UCSD-AML1 (cell line): ENCODE data around the gene SGPP1.
"Not testable (repeated sequence)": the region's sequence is repeated elsewhere in the genome, so short reads cannot be mapped to it uniquely, and the experiment has no call there.

Experiments
- DNase-seq: peaks from one replicate; lab custom pipeline; 2025; ENCODE audit not compliant: unreplicated experiment; lab: John Stamatoyannopoulos, UW

SGPP1 gene

DNA sequence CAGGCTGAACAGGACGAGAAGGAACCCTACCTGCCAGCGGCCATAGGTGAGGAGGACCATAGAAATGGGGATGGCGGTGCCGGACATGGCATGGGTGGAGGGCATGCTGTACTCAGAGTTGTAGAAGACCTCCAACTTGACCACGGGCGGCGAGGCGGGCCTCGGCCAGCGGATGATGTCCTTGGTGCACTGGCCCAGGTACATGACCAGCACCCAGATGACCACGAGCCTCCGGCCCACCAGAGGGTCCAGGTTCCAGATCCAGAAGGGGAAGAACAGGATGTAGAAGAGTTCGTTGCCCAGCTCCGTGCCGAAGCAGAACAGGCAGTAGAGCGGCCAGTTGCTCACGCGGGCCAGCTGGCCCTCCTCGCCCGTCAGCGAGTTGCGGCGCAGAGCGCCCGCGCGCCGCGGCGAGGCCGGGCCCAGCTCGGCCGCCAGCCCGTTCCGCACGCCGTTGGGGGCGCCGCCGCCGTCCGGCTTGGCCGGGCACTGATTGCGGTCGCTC lies 582 bp downstream of the SGPP1 start:
- DNase-seq: peak; percentile 24

DNA sequence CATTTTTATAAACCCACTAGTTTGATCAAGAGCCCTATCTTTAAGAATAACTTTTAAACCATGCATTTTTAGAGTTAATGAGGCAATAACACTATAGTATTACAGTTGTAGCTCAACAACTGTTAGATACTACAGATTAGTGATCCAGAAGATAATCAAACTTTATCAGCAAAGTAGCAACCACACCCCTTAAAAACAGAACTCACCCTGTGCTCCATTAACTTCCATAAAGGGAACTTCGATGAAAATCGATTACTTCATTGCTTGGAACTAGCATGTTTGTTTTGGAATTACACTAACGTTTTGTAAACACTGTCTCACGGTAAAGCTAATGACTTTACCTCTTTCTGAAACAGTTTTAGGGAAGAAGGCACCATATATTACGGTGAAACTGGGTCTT lies 1.4 kb downstream of the SGPP1 start:
- no peak for DNase-seq

DNA sequence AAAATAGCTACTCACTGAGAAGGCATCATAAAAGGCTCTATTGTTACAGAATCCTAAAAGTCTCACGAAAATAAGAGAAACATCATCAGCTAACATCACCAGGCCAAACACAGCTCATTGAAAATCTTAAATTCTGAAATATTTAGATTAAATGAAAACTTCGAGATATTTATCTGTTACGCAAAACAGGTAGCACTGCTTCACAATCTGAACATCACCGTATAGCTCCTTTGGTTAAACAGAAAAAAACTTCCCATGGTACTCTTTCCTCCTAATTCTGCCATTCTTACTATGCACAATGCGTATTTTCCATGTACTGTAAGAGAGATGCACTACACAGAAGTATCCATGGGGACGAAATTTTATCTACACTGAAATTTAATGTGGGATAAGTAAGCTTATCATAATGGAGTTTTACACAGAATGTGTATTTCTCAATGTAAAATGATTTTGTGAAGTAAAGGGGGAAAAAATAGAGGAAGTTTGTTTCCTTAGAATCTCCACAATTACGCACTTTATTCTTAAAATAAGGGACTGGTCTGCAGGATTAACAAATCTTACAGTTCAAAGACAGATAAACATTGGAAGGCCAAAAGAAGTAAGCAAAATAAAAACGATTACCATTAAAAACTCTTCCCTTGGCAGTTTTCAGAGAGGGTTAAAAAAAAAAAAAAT lies 1.9 kb downstream of the SGPP1 start:
- DNase-seq: no peak

DNA sequence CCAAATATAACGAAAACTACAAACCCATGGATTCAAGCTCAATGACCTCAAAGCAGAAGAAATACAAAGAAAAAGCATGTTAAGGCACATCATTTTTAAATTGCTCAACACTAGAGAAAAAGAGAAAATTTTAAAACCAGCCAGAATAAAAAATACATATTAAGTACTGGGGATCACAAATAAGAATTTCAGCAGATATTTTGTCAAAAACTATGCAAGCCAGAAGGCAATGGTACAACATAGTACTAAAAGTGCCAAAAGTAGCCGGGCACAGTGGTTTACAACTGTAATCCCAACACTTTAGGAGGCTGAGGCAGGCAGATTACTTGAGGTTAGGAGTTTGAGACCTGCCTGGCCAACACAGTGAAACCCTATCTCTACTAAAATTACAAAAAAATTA lies 10.2 kb downstream of the SGPP1 start:
- DNase-seq: no peak

DNA sequence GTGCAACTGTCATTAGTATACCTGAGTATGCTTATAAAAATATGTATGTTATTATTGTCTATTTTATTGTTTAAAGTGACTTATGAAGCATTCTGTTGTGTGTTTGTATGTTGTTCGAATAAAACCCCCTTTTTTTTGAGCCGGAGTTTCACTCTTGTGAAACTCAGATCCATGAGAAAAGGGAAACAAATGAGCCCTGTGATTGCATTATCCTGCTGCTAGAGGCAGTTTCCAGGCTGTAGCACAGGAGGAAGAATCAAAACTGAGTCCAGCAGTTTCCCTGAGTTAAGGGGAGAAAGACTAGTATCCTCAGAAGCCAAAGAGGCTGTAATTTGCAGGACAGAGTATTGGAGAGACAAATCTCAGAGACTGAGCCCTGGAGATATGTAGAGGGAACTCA lies 12.5 kb downstream of the SGPP1 start:
- no peak for DNase-seq

DNA sequence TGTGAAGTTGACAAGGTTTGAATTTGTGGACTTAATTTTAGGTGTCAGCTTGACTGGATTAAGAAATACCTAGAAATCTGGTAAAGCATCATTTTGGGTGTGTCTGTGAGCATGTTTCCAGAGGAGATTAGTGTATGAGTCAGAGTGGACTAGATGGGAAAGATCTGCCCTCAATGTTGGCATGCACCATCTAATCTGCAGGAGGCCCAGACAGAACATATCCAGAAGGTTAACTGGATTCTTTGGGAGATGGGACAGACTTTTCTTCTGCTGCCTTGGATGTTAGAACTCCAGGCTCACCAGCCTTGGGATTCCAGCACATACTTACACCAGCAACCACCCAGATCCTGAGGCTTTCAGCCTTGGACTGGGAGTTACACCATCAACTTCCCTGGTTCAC lies 14.1 kb downstream of the SGPP1 start:
- DNase-seq: no peak

DNA sequence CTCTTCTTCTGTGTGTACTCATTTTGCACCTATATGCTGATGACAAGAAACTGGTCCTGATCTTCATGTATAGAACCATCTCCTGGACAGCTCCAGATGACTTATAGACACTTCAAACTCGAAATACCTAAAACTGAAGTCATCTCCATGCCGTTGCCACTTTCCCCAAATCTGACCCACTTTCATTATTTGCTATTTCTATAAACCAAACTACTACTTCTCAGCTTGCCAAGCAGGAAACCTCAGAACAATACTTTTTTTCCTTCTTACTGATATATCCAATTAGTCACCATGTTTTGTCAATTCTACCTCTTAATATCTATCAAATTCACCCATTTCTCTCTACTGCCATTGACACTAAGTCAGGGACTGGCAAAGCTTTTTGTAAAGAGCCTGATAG lies 14.8 kb downstream of the SGPP1 start:
- no peak for DNase-seq

DNA sequence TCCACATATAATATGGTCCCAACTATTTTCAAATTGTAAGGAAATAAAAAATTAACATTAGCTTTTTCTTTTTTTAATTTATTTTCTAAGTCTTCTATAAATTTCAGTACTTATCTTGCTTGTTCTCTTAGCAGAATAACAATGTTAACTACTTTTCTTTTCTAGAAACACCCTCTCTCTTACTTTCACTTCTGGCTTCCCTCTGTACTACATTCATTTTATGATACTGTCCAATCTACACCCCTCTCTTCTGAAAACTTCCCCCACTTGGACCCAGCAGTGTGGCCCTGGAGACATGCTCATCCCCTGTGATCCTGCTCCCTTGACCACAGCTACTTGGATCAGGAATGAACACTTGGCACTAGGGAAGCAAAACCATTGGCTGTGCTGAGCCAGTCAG lies 15.7 kb downstream of the SGPP1 start:
- DNase-seq: no peak

DNA sequence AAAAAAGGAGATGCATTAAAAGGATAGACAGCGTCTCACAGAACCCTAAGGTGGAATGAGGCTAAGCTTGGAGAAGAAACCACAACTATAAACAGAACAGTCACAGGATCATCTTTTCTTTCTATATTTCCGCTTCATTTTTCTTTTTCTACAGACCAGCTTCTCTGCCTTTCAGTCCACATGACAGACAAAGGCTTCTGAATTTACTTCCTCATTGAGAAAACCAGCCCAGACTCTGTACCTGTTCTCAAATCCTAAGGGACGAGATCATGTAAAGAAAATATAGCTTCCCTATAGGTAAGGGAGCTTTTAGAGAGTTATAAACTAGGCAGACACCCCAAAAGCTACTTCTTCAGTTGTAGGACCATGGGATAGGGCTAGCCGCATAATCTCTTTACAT lies 17.4 kb downstream of the SGPP1 start:
- no peak for DNase-seq

DNA sequence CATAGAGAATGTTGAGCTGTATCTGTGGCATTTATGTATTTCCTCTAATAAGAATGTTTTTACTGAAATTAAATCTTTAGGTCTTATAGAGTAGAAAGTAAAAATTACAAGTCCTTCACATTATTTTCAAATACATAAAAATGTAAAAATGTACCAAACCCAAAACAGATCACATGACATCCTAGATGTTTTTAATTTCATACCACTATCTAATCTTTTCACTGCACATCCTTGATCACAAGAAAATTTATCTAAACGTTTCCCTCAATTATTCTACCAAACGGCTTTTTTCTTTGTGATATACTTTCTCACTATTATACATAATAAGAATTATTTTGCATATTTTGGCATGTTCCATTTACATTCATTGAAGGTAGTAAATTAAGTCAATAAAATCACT lies 18.3 kb downstream of the SGPP1 start:
- no peak for DNase-seq

DNA sequence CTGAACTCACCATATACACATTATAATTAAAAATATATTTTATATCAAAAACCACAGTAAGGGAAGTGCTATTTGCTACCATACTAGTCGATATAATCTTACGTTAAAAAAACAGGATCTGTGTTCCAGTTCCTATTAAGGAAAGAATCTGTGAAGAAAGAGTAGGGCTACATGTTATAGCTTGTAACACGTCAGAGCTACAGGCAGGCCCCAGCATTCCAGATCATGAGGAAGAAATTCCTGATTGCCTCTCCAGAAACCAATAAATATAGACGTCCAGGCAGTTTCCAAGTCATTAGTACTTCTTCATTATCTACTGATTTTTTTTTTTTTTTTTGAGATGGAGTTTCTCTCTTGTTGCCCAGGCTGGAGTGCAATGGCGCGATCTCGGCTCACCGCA lies 20.6 kb downstream of the SGPP1 start:
- DNase-seq: no peak

DNA sequence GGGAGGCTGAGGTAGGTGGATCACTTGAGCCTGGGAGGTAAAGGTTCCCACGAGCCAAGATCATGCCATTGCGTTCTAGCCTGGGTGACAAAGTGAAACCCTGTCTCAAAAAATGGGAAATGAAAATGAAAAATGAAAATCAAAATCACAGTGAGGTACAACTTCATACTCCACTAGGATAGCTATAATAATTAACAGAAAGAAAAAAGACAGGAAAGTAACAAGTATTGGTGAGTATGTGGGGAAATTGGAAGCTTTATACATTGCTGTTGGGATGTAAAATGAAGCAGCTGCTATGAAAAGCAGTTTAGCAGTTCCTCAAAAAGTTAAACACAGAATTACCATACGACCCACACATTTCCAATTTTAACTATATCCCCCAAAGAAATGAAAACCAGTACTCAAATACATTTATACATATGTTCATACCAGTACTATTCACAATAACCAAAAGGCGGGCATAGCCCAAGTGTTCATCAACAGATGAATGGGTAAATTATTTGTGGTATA lies 22.2 kb downstream of the SGPP1 start:
- no peak for DNase-seq

DNA sequence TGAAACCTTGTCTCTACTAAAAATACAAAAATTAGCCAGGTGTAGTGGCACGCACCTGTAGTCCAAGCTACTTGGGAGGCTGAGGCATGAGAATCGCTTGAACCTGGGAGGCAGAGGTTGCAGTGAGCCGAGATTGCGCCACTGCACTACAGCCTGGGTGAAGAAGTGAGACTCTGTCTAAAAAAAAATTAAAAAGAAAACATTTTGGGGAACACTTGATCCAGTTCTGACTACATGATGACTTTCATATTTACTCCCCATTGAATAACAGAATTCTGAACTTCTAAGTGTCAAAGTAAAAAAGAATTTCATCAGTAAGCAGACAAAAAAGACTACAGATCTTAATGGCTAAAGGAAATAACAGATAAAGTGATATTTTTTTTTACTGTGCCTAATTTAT lies 25.3 kb downstream of the SGPP1 start:
- not testable (repeated sequence) for DNase-seq

DNA sequence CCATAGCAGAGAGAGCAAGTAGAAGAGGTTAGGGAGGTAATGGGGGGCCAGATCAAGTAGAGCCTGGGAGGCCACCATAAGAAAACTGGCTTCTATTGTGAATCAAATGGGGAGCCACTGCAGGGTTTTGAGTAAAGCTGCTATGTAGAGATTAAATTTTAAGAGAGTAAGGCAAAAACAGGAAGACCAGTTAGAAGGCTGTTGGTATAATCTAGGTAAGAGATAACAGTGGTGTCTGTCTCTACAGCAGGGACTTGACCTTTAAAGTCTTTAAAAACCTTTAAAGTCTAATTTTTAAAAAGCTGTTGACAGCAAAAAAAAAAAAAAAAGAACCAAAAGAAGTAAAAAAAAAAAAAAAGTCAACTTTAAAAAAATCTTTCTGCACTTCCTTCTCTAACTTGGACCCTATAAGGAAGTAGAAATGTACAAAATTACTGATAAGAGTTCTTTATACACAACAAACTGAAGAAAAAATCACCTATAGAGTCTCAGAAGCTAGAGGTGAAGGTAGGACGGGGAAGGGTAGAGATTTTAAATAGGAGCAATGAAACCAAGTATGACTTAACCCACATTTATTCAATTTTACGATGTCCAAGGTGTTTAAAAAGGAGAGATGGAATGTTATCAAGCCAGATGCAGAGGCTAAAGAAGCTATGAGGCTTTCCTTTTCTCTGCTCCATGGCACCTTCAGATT lies 26.1 kb downstream of the SGPP1 start:
- DNase-seq: no peak

DNA sequence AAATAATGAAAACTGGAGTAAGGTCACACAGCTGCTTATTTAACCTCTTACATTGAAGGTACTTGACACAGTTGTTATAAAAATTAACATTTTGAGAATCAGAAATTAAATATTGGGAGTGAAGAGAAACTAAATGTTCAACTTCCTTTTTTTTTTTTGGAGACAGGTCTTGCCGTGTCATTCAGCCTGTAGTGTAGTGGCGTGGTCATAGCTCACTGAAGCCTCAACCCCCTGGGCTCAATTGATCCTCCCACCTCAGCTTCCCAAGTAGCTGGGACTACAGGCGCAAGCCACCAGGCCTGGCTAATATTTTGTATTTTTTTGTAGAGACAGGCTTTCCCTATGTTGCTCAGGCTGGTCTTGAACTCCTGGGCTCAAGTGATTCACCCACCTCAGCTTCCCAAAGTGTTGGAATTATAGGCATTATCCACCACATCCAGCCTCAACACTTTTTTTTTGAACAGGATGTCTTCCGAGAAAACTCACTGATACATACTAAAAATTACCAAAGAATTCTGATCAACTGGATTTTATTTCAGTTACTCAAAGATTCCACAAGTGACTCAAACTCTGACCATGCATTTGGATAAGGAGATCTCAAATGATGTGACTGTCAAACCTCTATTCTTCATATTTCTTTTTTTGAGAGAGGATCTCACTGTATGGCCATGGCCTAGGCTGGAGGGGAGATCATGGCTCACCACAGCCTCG lies 35.4 kb downstream of the SGPP1 start:
- DNase-seq: peak; percentile 13

DNA sequence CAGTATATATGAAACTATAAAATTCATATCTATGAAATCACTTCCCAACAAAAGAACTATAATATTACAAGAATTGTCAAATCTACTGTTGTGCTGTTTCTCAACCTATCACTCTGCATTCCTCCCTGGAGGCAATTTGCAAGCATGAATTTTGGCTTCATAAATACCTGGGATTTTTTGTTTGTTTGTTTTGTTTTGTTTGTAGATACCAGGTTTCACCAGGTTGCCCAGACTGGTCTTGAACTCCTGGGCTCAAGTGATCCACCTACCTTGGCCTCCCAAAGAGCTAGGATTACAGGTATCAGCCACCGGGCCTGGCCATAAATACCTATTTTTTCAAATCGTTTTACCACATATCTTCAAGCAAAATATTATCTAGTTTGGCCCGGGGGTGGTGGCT lies 38.7 kb downstream of the SGPP1 start:
- DNase-seq: no peak

DNA sequence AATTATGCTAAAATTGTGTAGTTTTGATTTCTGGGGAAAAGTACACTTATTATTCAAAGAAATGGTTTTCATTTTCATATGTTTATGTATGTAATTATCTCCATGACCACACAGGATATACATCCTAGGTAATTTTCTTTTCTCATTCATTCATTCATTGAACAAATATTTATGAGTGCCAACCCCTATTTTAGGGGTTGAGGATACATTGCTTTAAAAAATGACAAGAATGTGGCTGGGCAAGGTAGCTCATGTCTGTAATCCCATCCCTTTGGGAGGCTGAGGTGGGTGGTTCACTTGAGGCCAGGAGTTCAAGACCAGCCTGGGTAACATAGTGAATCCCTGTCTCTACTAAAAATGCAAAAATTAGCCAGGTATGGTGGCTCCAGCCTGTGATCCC lies 40.9 kb downstream of the SGPP1 start:
- no peak for DNase-seq

DNA sequence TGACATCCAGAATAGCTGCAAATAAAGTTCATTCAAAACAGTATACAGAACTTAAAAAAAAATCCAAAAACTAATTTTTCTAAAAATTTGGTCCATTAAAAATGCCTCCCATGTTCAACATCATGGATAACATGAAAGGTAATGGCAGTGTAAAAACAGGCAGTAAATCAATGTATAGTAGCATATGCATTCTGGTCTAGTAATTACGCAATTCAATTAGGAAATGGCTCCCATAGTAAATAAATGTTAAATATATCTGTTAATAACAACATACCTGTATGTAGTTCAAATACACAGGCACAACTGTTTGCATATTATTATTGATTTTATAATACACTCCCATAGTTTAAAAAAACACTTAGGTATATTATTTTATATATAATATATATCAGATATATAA lies 42.5 kb downstream of the SGPP1 start:
- no peak for DNase-seq

DNA sequence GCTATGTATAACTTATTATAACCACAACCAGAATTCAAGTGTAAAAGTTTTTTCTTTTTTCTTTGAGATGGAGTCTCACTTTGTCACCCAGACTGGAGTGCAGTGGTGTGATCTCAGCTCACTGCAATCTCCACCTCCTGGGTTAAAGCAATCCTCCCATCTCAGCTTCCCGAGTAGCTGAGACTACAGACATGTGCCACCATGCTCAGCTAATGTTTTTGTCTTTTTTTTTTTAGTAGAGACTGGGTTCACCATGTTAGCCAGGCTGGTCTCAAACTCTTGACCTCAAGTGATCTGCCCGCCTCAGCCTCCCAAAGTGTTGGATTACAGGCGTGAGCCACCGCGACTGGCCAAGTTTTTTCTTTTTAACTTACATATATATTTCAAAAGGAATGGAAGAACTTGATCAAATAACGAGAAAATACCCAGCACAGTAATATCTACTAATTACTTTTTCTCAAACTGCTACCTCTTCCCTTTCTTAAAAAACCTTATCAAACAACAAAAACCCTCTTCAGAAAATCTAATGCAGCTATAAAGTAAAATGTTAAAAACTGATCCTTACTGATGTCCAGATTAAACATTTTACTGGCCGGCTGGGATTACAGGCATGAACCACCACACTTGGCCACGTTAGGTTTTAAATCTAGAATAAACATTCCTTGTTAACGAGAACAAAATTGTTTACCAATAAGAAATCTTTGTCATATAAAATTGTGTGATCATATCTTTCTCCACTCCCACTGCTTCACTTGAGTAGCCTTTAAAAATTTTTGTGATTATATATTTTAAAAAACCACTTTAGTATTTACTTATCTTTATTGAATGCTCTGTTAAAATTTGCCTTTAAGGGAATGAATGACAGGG lies 44.9 kb downstream of the SGPP1 start:
- DNase-seq: no peak

DNA sequence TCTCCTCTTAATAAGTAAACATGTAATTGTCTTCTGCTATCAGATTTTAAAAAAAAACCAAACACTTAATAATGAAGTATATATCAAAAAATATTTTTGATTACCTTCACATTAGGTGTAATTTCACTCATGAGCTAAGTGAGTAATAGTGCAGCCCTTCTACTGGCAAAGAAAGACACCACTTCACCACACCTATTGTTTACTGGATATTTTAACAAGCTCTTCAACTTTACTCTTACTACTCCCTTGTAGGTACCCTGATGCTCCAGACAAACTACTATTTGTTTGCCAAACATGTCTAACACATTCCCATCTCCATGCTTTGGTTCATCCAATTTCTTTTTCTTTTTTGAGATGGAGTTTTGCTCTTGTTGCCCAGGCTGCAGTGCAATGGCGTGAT lies 49.3 kb downstream of the SGPP1 start:
- DNase-seq: no peak

DNA sequence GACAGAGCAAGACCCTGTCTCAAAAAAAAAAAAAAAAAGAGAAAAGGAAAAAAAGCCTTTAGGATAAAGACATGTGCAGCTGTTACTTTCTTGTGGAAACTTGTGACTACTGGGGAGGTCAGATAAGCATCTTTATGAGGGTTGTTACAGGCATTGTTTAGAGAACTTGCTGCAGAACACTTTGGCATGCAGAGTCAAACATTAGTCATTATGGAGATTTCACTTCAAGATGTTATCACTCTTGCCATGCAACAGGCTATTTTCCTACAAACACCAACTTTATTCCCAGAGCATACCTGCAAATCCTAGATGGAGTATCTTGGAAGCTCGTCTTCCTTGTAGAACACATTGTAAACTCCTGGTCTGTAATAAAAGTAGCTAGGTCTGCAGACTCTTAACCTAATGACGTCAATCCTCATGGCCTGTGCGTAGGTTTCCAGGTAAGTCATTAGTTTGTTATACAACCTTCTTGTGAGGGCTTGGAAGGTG lies 49.9 kb downstream of the SGPP1 start:
- DNase-seq: no peak
